CMK (cell line): ENCODE data around the gene SND1.
"Not testable (repeated sequence)": the region's sequence is repeated elsewhere in the genome, so short reads cannot be mapped to it uniquely, and the experiment has no call there.

Source experiments
- DNase-seq: peaks from one replicate; pipeline ENCODE4 v3.0.0-alpha.2; 2010; ENCODE audit warnings: low read depth

SND1 gene

DNA sequence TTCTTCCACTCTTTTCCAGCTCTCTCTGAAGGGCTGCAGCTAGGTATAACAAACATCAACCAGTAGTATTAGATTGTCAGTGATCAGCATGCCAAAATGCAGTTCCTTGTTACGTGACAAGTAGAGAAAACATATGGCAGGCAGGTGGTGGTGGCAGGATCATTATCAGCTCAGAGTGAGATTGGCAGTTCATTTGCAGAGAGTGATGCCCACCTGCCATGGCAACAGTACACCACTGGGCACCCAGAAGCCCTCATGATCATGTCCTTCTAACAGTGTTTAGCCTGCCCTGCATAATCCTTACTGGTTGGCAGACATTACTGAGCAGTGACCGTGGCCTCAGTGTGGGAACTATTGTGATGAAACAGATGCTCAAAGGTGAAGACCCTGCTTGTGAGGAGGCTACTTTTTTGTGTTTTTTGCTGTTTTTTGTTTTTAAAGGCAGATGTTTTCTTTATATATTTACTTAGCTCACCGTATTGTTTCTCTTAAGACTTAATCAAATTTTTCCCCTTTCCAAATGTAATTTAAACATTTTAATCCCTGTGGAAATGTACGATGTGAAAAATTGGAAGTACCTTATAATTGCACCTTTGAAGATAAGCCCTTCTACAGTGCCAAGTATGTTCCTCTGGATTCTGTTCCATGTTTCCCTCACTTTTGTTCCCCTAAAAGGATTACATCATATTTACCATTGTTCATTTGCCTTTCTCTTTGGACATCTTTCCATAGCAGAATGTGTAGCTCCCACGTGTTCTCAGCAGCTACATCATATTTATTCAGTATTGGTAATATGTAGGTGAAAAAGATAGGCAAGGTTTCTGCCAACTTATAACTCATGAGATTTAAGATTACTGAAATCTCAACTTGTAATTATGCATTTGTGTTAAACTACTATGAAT lies 179.6 kb downstream of the SND1 start:
- no peak for DNase-seq

DNA sequence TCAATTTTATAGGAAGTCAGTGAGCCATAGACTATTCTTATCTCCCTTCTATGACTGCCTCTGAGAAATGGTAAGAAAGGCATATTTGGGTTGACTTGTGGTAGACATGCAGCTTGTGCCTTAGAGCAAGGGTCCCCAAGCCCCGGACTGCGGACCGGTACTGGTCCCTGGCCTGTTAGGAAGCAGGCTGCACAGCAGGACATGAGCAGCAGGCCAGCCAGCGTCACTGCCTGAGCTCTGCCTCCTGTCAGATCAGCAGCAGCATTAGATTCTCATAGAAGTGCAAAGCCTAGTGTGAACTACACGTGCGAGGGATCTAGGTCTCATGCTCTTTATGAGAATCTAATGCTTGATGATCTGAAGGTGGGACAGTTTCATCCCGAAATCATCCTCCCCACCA lies 180.6 kb downstream of the SND1 start:
- DNase-seq: no peak

DNA sequence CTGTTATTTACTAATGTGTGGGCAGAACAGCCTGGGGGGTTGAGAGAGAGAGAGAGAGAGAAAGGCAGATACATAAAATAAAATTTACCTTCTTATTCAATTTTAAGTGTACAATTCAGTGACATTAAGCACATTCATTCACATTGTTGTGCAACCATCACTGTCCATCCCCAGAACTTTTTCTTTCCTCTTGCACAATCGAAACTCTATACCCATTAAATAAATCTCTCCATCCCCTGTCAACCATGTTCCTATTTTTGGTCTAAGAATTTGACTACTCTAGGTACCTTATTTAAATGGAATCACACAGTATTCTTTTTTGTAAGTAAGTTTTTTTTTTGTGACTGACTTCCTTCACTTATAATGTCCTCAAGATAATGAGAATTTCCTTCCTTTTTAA lies 181.6 kb downstream of the SND1 start:
- DNase-seq: no peak

DNA sequence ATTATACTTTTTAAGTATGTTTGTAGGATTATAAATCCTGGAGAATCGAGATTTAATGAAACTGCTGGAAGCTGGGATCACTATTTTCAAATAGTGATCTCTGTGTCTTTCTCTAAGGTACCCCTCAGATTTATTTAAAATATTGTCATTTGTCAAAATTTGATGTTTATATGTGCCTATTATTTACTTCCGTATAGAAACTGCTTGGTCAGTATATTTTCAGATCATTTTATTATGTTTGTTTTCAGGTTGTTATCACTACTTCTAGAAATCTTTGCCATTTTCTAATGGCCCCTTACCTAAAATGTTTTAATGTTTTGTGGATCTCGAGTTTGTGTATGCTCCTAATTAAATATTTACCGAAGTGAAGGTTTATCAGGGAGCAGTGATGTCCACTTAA lies 183.7 kb downstream of the SND1 start:
- DNase-seq: no peak

DNA sequence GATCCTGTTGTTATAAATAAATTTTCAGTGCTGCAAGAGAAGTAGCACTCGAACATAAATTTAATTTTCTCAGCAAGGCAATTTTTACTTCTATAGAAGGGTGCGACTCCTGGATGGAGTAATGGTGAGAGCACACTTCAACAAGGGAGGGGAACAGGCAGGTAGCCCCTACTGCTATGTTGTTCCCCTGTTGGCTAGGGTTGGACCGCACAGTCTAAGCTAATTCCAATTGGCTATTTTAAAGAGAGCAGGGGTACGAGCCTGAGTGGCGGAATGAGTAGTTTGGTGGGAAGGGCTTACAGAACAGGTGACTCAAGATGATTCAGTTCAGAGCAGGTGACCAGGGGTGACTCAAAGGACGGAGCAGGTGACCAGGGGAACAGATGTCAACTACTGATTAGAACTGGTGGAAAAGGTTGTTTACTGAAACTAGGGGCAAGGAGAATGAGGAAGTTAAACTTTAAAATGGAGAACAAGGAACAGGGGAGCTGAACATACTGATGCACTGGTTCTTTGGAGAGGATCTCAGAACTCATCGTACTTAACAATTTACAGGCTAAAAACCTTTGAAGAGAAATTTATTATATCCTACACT lies 185.9 kb downstream of the SND1 start:
- DNase-seq: not testable (repeated sequence)

DNA sequence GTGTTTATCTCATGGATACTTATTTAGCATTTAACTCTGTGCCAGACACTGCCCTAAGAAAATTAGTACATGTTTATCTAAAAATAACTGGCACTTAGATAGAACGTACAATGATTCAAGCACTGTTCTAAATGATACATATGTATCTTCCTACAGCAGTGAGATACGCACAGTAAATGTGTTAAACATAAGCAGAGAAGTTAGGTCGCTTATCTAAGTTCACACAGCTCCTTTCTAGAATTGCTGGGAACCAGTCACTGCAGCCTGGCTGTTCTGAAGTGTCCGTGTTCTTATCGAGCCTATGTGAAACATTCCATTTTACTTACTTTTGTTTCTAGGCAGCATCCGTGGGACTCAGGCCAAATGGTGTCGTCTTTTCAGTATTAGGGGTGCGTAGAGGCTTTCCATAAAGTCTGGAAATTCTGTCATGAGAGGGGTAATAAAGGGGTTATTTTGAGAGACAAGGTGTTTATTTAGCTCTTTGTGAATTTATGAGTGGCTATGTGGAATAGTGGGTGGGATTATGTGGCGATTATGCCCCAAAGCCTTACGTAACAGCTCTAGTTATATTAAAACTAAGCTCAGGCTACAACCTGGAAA lies 186.9 kb downstream of the SND1 start:
- DNase-seq: no peak

DNA sequence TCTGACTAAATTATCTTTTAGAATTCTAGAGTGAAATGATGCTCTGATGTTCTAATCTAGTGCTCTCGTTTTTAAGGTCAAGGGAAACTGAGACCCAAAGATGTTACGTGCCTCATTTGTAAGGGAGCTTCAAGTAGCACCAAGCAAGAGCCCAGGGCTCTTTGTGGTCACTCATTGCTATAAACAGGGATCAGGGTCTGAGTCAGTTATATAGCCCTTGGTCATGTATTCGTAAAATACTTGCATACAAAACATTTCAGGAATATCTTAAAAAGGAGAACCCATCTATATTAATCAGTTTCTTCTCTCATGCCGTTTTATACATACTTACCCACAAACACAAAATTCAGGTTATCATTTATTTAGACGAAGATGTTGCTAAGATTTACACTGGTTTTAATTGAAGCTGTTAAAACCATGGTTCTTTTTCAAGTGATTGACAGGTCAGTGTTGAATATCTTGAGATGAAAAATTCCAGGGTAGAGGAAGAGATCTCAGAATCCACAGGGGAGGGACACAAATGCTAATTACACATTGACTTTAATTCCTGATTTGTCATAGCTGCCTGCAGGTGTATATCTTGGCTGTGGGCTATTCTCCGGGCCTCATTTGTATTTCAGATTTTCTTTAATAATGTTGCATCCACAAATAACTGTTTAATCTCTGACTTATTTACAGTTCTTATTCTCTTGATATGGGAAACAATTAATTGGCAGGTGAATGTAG lies 188.4 kb downstream of the SND1 start:
- DNase-seq: no peak

DNA sequence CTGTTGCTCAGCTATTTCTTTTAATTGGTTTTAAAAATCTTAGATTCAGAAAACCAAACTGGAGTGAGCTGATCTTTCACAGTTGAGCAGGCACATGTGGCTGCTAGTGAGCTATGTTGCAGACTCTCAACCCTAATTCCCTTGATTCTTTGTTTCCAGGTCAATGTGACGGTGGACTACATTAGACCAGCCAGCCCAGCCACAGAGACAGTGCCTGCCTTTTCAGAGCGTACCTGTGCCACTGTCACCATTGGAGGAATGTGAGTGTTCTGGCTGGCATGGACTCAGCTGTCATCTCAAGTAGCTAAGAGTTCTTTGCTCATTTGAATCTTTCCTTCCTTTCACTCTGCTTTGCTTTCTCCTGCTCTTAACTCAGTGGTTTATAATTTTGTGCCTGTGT lies 192.2 kb downstream of the SND1 start:
- DNase-seq: no peak

DNA sequence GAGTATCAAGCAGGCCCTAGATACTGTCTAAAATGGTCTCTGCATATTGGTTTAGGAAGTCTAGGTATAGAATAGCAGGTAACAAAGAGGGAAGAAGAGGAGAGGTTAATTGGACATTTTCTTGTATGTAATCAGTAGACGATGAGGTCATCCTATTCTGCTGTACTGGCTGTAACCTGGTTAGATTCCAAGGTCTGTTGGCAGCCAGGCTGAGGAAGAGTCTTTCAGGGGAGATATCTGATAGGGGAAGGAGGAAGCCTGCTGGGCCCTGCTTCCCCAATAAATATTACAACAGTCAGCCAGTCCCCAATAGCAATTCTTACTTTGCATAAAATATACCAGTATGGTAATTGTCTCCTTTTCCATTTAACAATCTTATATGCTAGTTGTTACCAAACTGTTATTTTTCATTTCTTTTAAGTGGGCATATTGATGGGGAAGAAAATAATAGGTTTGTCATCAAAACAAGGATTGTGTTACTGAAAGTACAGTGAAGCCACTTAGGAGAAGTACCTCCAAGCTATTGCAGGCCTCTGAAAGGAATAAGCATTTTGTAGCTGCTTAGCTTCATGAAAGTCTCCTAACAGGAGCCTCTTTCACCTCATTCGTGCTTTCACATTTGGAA lies 192.8 kb downstream of the SND1 start:
- DNase-seq: peak; percentile 25

DNA sequence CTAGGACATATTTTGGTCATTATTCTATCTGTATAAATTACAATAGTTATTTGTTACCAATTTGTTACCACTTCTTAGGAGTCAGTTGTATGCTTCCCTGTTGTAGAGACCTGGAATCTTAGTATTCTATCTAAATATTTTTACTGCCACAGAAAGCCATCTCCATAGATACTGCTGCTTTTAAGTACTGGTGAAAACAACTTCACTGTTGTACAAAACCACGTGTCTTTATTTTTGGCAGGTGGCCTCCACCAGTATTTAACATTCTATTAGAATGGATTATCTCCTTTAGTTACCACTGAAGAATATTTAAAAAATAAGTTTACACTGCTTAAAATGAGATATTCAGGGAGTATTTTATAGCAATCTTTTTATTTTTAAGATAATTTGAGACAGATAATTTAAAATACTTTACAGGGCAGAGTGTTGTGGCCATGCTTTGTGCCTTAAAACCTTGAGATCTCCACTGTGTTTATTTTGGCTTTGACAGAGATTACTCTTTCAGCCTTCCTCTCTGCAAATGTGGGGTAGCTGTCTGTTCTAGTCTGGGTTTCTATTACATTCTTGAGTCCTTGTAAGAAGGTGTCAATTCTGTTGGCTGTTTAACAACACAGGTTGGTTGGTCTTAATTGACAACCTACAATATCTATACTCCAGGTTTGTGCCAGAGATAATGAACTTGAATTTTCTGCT lies 193.7 kb downstream of the SND1 start:
- no peak for DNase-seq

DNA sequence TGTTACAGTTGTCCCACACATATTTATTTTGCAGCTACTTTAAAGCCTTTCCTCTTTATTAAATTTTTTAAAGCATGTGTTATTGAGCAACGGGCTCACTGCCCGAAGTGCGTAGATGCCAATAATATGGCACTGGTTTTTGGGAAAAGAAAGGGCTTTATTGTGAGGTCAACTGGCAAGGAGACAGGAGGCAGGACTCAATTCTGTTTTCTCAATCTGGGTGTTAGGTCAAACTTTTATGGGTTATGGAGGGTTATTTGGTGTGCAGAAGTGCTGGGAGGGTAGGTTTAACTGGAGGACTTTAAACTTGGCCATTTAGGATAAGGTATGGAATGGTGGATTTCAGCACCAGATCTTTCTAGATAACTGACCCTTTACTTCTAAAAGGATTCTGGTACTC lies 195.6 kb downstream of the SND1 start:
- DNase-seq: no peak

DNA sequence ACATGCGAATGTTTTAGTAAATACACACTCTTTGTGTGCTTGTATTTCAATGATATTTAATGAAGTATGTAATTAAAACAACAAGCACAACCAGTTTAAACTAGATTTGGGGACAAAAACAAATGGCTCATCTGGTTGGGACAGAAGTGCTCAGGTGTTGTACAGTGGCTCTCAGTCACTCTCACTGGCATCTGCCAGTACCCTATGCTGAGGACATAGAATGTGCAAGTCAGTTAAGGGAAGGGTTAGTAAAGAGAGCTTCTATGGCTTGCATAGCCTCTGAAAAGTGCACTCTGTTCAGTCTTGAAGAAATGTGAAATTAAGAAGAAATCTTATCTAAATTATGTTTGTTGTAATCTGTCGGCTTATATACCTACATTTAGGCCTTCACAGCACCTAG lies 196.2 kb downstream of the SND1 start:
- no peak for DNase-seq

DNA sequence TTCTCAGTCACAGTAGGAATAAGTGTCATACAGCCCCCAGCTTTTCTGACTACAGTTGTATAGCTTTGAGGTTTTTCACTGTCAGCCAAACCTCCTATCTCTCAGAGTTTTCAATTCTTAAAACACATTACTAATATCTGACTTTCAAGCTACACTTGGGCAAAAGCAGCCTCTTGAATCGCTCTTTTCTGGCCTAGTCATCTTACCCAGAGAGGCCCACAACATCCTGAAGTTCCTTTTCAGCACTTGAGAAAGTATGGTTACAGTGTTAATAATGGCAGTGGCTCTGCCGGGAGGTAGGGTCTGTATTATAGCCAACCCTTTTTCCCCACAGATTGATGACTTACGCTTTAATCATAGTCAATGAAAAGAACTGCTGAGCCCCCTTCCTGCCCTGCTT lies 198.2 kb downstream of the SND1 start:
- no peak for DNase-seq

DNA sequence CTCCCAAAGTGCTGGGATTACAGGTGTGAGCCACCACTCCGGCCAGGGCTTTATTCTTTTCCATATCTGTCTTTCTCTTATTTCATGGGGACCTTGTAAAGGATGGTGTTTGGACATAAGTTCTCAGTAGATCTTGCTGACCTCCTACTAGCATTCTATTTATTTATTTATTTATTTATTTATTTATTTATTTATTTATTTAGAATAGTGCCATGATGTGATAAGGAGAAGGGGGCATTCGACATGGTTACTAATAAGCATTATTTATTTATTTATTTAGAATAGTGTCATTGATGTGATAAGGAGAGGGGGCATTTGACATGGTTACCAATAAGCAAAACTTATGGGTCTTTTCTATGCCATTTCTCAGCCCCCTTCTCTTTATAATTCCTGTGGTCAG lies 202.4 kb downstream of the SND1 start:
- DNase-seq: no peak

DNA sequence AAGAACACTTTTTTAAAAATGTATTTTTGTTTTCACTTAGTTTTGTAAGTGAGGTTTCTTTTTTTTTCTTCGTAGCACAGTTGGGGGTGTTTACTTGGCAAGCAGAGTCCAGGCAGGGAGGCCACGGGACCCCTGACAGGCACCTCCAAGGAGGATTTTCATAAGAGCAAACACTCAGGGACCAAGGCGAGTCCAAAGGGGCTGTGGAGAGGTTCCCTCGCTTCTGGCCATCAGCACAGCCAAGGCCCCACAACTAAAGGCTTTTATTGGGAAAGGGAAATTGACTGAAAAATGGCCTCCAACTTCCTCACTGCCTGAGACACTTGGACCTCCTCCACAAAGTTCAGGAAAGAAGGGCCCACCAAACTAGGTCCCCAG lies 205.5 kb downstream of the SND1 start:
- no peak for DNase-seq

DNA sequence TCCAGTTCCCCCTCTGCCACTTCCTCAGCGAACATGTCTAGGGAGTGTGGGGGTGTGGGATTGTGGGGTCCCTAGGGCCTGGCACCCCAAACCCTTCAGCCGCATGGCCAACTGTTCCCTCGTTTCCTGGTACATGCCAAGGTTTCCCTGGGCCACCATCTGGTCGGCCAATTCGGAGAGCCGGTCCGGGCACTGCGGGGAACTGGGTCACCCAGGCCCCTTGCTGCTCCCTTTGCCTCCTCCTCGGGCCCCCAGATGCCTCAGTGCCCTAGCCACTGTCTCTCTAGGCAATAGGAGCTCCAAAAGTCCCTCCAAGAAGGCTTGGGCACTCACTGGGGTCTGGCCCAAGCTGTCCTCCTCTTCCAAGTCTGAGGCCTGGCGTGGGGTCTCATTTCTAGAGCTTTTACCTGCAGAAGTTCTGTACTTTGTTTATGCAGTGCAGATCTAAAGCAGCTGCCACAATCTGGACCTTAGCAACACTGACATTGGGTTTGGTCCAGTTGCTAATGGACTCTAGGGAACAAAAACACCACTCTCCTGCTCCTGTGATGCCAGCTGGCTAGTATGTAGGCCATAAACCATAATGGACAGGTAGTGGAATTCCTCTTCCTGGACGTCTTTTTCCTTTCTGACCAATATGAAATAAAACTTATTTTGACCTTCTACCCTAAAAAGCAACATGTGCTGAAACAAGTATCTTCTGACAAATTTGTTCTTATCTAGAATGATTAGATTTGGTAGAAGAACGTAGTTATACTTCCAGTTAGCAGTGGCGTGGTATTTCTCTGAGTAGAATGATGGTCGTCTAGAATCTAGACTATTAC lies 206.3 kb downstream of the SND1 start:
- DNase-seq: no peak

DNA sequence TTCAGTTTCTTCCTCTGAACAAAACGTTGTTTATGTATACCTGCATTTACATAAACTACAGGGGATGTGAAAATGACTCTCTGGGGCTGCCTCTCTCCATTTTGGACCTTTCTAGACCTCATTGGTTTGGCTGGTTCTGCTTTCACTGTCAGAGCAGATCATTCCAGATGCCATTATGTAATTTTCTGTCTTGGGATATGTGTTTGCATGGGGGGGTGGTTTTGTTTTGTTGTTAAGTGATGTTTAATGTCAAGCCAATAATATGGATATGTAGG lies 206.9 kb downstream of the SND1 start:
- DNase-seq: no peak

DNA sequence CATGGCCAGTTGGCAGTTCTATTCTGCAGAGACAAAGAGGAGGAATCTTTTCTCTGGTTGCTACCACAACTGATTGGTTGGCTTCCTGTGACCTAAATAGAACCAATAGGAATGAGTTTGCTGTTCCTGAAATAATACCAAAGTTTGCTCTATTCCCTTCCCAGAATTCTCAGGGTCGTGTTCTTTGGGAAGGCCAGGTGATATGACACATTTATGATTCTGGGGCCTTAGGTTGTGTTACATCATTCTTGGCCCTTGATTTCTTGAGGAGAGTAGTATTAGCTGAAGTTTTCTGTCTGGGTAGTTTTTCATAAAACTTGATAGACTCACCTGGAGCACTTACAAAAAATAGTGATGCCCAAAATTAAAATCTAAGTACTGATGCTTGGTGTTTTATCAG lies 207.3 kb downstream of the SND1 start:
- no peak for DNase-seq

DNA sequence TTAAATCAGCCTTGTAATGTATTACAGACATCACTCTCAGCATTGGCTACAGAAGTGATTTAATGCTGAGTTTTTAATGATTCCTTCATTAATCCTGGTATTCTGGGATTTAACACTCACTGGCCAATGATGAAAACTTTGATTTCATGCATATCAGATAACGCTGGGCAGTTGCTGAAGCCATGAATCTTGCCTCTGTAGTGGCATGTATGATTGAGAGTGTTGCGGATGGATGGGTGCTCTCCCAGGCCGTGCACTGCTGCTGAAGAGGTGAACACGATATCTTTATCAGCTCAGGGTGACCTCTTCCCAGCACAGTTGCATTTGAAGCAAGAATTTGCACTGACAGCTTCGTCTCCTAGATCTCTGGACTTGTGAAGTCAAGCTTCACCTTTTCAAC lies 210.5 kb downstream of the SND1 start:
- no peak for DNase-seq

DNA sequence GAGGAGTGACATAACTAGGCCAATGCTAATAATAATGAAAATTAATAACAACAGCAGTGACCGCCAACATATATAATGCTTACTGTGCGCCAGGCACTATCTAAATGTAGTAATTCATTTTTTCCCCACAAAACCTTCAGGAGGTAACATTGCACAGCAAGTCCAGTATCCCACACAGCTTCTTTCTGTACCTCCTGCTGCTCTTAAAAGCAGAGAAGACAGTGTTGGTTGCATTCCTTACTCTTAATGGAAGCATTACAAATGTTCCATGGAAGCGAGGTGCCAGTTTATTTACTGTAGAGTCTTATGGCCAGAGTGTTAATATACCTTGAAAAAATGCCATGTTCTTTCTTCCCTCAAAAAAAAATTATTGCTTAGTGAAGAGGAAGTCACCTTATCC lies 211.1 kb downstream of the SND1 start:
- no peak for DNase-seq

DNA sequence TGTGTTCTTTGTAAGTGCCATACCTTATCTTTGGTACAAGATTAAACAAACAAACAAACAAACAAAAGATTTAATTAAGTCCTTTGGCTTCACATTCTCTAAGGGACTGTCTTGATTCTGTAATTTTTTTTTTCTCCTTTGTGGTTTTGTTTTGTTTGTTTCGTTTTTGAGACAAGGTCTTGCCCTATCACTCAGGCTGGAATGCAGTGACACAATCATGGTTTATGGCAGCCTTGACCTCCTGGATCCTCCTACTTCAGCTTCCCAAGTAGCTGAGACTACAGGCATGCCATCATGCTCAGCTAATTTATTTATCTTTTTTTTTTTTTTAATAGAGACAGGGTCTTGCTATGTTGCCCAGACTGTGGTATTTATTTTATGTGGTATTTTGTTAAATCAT lies 213.5 kb downstream of the SND1 start:
- DNase-seq: no peak
